Fibroblast of skin of left biceps (primary cell): ENCODE data around the gene TIMM8B.
"Not testable (repeated sequence)": the region's sequence is repeated elsewhere in the genome, so short reads cannot be mapped to it uniquely, and the experiment has no call there.

ENCODE experiments used
- DNase-seq, 2 experiments: peaks; one replicate each; pipeline ENCODE4 v3.0.0-alpha.2; 2013; ENCODE audit warnings: low read depth in 2 of 2

TIMM8B gene

GRCh38 chr11:112086422-112087191 lies at the start of gene TIMM8B, which contains the start of gene SDHD:
TIMM8B (minus strand) TSS chr11:112086756; CDS start chr11:112086723, 33 bp downstream.
SDHD (plus strand) TSS chr11:112086873; CDS start chr11:112086908, 35 bp downstream.
- DNase-seq, result peak; percentile 91 to 92

DNA sequence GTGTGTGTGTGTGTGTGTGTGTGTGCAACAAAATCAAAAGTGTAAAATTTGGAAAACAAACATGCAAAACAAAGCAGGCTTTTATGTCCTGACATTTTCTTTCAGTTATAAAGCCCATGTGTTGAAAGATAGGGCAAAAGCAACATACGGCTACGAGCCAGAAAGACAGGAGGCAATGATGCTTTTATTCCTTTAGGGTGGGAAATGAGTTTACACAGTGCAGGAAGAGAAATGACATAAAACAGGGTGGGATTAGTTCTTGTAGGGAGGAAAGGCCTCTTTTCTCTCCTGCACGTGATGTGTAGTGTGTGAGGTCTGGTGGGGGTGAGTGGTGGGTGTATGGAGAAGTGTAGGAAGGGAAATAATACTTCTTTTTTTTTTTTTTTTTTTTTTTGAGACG lies 47.9 kb upstream of the TIMM8B start:
- DNase-seq, result no peak

- no peak for DNase-seq
Observed at GRCh38 chr11:112132737-112133136, 46.2 kb upstream of the TIMM8B start.

DNA sequence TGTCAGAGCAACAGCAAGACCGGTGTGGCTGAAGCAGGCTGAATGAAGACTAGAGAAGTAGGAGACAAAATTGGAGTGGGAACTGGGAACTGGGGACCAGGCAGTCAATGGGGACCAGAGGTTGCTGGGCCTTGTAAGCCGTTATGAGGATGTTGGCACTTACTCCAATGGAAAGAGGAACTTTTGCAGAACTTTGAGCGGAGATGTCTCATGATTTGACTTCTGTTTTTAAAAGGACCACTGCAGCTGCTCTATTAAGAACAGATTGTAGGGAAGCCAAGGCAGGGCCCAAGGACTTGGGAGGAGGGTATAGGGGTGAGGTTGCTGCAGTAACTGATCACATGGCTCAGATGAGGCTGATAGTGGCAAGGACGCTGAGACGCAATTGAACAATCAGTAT lies 43.1 kb upstream of the TIMM8B start:
- no peak for DNase-seq

GRCh38 chr11:112128483-112129121 lies 42.0 kb upstream of the TIMM8B start:
- DNase-seq, result peak; percentile 43 to 45

GRCh38 chr11:112127056-112127455 lies 40.5 kb upstream of the TIMM8B start:
- DNase-seq, result no peak

DNA sequence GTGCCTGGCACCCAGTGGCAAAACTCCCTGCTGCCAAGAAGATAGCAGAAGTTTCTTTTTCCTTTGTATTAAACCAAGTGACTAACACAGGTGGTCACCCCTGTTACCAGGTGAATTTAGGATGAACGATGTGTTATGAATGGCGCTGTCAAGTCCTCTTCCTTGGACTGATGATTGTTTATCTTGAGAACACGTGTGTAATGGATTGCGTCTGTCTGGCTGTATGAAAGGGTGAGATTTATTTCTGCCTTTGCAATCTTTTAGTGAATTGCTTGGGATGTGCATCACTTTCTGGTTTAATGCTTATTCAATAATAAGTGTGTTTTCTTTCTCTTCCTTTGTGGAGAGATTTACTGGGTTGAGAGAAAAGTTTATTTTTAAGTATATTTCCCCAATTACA lies 36.6 kb upstream of the TIMM8B start:
- DNase-seq, result no peak

DNA sequence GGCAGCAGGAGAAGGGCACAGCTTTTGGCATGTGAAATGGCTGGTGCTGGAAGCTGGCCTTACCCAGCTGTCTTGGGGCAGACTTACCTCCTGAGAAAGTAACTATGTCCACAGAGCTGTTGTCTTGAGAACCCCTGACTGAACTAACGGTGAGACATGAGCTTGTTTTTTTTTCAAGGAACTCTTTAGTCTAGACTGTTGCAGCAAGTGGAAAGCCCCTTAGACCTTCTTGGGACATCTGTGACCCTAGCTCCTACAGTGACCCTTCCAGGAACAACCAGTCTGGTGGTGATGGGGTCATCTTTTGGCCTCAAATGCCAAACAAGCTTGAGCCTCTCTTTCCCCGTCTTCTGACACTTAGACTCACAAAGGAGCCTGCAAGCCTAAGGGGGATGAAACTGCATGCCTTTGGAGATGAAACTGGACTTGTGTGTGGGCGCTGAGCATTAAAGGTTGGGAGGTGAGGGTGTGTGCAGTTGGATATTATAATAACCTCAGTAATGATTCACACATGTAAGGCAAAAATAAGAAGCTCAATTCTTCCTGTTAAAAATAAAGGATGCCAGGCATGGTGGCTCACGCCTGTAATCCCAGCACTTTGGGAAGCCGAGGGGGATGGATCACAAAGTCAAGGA lies 35.5 kb upstream of the TIMM8B start:
- no peak for DNase-seq

- no peak for DNase-seq
Observed at GRCh38 chr11:112118176-112118575, 31.6 kb upstream of the TIMM8B start.

DNA sequence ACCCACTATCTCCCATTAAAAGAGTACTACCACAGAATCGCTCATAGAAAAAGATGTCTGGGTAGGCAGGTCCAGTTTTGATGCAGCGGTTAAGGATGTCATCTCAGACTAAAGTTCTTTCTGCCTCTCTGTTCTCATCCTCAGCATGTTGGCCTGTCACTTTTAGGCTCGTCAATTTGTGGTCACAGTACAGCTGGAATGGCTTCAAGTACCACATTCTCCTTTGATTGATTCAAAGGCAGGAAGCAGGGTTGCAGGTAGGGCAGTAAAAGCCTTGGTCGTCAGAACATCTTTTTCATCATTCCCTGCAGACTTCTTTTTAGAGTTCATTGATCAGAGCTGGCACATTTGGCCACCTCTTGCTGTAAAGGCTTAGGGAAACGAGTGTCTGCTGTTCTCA lies 28.8 kb upstream of the TIMM8B start:
- DNase-seq, result no peak

- DNase-seq, result no peak
Observed at GRCh38 chr11:112114460-112114859, 27.9 kb upstream of the TIMM8B start.

DNA sequence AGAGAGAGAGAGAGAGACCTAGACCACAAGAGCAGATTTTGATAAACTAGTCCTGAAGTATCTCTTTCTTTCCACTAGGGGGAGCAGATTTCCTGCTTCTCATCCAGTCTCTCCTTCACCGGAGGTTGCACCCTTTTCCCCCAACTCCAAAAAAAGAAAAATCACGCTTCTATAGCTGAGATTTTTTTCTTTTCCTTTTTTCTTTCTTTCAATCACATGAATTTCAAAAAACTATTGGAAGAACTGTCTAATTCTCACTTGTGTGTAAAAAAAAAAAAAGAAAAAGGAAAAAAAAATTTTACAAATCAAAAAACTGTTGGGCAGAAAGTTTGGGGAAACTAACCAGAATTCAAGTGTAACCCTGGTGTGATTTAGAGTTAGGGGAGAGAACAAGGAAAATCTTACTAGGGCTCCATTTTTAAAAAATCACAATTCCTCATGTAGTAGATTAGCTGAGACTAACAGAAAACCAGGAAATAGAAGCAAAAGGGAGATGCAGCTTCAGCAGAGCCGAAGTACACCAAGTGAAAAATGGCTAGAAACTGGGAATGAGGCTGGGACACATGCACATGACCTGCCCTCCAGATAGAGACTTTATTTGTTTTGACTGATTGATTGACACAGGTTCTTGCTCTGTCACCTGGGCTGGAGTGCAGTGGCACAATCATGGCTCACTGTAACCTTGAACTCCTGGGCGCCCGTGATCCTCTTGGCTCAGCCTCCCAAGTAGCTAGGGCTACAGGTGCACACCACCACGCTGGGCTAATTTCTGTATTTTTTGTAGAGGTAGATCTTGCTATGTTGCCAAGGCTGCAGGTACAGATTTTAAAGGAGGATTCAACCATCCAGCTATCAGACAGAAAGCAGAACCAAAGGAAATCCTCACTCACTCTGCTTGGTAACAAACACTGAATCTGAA lies 27.2 kb upstream of the TIMM8B start:
- DNase-seq, result peak; percentile 31 to 37

- no peak for DNase-seq
Observed at GRCh38 chr11:112106070-112106469, 19.5 kb upstream of the TIMM8B start.

DNA sequence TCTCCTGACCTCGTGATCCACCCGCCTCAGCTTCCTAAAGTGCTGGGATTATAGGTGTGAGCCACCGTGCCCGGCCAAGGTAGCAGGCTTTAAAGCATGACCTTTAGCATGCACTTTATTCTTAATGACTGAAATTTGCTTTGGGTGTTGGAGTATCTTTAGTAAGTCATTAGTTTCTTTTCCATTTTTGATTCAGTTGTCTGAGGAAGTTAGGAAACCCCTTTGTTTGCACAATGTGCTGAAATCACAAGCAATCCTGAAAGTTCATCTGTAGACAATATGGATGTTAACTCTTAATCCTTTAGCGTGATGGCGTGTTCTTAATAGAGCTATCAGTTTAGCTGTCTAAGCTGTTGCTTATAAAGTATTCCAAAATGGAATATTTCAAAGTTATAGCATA lies 16.9 kb upstream of the TIMM8B start:
- no peak for DNase-seq

DNA sequence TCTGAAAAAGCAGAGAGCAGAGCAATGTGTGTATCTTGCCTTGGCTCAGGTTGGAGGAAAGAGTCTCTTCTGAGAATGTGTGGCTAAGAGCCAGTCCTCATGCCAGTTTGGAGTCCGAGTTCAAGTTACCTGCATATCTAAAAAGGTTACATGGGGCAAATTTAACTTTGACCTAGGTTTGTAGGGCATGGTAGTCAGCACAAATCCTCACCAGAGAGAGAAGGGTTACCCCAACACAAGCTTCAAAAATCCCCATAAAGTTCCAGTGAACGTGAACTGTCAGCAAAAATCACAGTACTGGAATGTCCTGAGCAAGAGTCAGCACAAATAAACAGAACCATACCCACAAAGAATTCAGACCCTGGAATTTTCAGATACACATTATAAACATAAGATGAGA lies 13.9 kb upstream of the TIMM8B start:
- DNase-seq, result no peak

- DNase-seq, result no peak
Observed at GRCh38 chr11:112097734-112098528, 11.4 kb upstream of the TIMM8B start.

GRCh38 chr11:112096194-112096593 lies 9.6 kb upstream of the TIMM8B start:
- no peak for DNase-seq

GRCh38 chr11:112095302-112095701 lies 8.7 kb upstream of the TIMM8B start:
- not testable (repeated sequence) for DNase-seq

DNA sequence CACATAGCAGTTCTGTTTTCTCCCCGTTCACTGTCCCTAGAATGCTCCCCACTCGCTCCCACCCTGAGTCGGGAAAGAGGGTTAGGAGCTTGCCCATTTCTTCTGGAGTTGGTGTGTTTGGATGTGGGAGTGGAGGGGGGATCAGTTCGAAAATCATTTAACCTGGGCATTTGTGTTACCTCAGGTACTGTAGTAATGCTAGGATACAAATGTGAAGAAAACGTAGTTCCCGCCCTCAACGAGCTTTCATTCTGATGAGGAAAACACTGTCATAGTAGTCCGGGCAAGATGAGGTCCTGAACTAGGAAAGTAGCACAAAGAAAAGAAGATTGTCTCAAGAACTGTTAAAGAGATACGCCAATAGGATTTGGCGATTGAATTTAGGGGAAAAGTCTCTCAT lies 656 bp upstream of the TIMM8B start:
- no peak for DNase-seq

DNA sequence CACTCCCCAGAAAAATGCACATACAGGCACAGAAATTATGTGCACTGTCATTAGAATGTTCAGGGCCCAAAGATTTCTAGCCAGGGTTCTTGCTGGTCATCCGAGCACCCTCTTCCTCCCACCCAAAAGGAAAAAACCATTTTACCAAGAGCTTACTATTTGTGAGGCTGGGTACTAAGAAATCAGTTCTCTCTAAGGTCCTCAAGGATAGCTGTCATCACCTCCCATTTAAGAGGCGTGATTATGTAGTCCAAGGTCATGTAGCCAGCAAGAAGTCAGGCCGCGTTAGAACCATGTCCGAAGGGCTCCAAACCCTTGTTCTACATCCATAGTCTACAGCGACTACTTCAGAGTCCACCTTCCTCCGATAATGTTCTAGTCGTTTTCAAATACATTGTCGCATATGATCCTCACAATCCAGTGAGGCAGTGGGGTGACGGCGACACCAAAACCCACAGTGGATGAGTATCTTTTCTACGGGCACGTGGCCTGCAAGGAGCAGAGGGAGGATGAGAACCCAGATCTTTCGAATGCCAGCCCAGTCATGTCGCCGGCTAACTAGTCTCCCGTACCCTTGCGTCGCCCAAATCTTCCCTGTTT lies 634 bp downstream of the TIMM8B start:
- no peak for DNase-seq

- DNase-seq, result no peak
Observed at GRCh38 chr11:112082729-112083128, 3.8 kb downstream of the TIMM8B start.
